ENCODE data around the gene PNLIPRP2.

PNLIPRP2 gene

DNA sequence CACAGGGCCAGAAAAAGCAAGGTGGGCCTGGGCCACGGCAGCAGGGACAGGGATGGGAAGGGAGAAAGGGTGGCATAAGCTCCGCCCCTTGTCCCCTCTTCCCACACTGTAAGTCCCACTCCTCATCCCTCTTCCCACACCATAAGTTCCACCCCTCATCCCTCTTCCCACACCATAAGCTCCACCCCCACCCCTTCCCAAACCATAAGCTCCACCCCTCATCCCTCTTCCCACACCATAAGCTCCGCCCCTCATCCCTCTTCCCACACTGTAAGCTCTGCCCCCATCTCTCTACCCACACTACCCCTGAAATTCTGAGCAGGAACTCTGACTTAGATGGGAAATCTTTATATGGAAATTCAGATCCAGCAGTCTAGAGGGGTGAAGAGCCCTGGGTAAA is 65.9 kb downstream of the PNLIPRP2 start:
- DNase-seq = no peak

DNA sequence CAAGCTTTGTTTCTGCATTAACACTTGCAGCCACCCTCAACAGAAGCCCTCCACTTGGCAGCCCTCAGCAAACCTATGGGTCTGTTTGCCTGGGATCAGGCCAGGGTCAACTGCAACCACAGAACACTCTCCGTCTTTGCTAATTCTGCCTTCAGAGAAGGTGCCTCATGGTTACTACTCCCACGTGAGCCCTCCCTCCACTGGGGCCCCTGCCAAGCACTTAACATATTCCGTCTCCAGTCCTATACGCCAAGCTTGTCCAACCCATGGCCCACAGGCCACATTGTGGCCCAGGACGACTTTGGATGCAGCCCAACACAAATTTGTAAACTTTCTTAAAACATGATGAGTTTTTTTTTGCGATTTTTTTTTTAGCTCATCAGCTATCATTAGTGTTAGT is 66.9 kb downstream of the PNLIPRP2 start:
- no peak for DNase-seq

DNA sequence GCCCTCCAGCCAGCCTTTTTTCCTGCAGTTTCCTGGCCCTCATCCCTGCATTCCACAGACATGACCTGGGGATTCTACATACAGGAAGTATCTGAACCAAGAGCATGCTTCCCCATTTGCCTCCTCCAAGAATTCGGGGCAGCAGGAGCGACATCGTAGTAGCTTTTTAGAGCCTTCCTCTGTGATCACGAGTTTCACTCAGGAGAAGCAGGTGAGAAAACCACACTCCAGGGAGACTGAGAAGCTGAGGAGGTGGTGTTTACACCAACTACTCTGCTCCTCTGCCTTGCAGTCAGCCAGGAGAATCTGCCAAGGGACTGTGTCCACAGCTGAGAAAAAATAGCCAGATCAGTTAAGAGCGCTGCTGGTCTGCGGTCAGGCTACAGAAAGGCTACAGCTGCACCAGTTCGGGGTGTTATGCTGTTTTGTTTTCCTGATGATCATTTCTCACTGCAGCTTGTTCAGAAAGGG is 67.5 kb downstream of the PNLIPRP2 start:
- DNase-seq = no peak

DNA sequence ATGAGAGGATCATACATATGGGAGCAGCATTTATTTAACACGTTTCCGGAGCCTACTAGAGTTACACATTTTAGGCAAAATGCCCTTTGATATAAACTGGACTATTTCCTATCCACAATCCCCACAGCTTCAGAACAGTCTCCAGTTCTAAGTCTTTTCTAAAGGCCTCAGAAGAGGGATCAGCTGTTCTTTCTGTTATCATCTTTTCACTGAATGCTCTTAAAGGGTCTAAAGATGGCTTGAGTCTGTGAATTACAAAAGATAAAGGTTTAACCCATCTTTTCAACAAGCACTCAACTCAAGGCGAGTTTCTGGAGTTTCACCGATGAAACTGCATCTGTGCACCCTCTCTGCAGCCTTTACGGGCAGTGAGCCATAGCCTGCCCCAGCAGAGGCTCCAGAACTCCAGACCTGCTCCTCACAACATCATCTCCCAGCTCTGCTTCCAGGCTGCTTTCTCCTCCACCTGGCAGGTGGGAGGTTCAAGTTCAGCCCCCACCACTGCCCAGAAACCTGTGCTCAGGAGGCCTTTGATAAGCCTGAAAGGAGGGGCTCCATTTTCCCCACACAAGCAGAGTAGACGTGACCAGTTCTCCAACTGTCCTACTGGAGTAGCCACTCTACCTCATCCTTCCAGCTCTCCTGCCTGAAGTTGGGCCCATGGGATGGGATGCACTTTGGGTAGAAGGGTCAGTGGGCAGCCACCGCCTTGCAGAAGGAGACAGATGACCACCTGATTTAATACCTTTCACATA is 68.2 kb downstream of the PNLIPRP2 start:
- no peak for DNase-seq

DNA sequence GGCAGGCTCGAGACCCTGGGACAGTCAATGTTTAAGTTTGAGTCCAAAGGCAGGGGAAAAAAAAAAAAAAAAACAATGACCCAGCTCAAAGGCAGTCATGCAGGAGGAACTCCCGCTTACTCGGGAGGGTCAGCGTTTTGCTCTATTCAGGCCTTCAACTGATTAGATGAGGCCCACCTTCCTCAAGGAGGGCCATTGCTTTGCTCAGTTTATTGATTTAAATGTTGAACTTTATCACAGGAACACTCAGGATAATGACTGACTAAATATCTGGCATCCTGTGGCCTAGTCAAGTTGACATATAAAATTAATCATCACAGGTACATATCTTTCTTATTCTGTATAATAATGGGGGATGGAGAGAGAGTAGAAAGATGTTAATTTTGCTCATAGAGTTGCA is 69.0 kb downstream of the PNLIPRP2 start:
- no peak for DNase-seq

DNA sequence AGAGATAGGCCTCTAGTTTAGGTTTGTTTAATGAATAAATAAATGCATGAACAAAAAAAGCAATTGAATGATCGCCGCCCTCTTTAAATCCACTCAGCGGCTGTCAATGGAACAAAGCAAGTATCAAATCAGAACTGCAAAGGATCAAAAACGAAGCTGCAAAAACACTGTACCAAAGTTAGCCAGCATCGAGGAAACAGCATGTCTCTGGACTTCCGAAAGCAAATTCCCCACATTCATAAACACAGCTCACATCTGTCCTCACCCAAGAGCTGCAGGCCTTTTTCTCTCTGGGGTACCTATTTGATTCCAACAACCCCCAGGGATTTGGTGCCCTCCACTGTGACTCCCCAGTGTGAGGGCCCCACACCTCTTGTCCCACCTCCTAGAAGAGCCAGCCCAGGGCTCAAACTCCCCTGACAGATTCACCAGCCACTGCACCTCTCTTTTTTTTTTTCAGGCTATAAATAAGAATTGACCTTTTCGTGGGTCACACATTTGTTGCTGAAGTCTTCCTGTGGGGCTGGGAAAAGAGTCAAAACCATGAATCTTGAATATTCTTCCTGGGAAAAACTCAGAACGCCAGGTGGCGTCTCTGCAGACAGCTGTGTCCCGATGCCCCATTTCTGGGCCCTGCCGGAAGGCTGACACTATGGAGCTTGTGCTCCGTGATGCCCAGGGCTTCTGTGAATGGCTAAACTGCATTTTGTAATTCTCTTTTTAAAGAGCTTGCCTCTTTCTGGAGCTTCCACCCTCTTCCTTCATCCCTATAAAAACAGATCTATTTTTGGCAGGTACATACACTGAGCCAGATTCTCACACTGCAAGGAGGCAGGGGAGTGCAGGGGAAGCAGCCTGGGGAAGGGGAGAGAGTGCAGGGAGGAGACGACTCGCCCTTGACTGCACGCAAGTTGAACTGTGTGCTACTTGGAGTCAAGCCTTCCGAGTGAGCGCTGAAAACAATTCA is 69.9 kb downstream of the PNLIPRP2 start:
- no peak for DNase-seq

DNA sequence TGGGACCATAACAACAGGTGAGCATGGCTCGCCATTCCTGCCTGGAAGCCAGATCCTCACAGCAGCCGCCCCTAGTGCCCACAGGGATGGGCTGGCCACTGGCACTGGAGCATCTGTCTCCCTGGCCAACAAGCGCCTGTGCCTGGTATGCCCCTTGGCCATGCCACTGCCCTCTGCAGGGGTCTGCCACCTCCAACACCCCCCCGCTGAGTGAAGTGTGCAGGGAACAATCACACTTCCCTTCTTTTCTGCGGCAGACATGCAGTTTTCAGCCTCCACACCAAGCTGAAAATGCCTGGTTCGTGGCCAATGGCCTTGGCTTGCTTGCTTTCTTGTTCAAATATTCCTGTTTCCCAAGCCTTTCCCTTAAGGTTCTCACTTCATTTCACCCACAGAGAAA is 70.9 kb downstream of the PNLIPRP2 start:
- DNase-seq = no peak

DNA sequence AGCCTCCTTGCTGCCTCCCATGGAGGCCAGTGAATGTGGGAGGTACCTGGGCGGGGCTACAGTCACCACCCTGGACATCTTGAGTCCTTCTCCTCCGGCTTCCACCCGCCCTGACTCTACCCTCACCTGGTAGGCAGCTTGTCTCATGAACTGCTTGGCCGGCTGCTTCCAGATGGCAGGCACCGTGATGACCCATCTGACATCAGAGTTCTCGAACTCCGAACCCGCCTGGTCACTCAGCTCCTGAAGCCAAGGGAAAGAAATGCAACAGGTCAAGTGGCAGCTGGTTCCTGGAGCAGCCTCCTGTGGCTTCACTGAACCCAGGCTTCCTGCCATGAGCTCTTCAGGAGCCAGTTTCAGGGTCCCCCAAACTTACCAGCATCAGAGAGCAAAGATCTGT is 71.5 kb downstream of the PNLIPRP2 start:
- DNase-seq = no peak

DNA sequence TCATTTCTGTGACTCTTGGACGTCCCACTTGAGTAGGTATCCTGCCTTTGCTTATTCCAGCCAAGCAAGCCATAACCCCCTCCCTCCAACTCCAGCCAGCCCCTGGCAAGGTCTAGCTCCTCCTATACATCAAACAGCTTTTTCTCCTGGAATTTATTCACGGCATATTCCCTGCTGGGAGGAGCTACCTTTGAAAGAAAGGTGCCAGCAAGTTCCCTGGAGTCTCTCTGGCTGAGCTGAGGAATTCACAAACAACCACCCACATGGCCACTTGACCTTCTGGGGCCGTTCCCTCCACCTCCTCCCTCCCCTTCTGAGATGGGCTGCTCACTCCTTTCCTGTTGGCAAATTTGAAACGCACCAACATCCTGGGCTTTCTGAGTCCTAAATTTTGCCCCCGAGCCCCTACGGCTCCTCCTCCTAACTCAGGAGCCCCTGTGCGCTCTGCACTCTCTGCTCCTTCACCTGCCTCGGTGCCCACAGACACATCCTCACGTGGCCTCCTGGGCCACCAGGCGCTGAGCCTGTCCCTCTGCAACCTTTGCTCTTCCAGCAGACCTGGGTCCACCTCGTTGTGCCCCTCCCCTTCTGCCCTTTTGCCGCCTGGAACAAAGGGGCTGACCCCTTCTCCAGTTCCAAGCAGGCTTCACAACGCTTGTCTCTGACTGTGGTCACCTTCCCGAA is 73.6 kb downstream of the PNLIPRP2 start:
- DNase-seq = no peak

Data from amniotic stem cell (primary cell).